ENCODE data around the gene DDN.

Gene DDN

DNA sequence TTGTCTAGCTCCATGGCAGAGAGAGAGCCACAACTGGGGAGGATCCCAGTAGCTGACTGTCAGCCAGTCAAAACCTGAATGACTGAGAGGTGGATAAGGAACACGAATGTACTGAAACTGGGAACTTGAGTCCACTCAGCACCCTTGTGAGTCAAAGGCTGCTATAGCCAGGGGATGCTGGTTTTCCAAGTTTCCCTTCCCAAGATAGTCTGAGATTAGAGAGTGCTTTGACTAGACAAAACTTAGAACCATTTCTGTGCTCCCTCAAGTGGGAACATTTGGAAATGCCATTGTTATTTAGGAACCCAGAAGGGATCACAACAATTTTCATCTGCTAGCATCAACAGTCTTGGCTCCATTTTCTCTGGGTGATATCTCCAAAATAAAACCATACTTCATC is 15.4 kb upstream of the DDN start:
- Histone ChIP-seq H3K27ac (ENCODE audit: low read depth, low read length) (no peak overlapping the region), H3K4me3 (ENCODE audit: low read depth in 1 of 5, low read length in 5 of 5) (no peak overlapping the region), H3K27me3 (ENCODE audit: control insufficient read depth in 5 of 5, insufficient read depth in 4 of 5, low read length in 5 of 5) (no peaks in the 10 kb centered on the region), H3K4me1 (ENCODE audit: control insufficient read depth in 5 of 5, insufficient read depth in 5 of 5, low read length in 5 of 5) (peaks cover 0 to 19% (median 18%) of the 10 kb centered on the region in 5 donors), H3K9ac (ENCODE audit: low read length in 5 of 5) (no peak overlapping the region), H3K9me3 (ENCODE audit: control insufficient read depth in 5 of 5, low read length in 5 of 5) (no peaks in the 10 kb centered on the region), H3K36me3 (ENCODE audit: control insufficient read depth in 5 of 5, insufficient read depth in 5 of 5, low read length in 5 of 5) (peaks cover 9 to 32% (median 29%) of the 10 kb centered on the region in 5 donors)

GRCh38 chr12:49013428-49013827 is 14.3 kb upstream of the DDN start:
- no peak overlapping the region for H3K9ac ChIP-seq (ENCODE audit: low read length in 5 of 5)
- H3K4me1 ChIP-seq (ENCODE audit: control insufficient read depth in 5 of 5, insufficient read depth in 5 of 5, low read length in 5 of 5) = peaks cover 0 to 15% (median 13%) of the 10 kb centered on the region in 5 donors
- H3K36me3 ChIP-seq (ENCODE audit: control insufficient read depth in 5 of 5, insufficient read depth in 5 of 5, low read length in 5 of 5) = peaks cover 15 to 39% (median 30%) of the 10 kb centered on the region in 5 donors
- H3K9me3 ChIP-seq (ENCODE audit: control insufficient read depth in 5 of 5, low read length in 5 of 5) = no peaks in the 10 kb centered on the region
- H3K27ac ChIP-seq (ENCODE audit: low read depth, low read length) = no peak overlapping the region
- H3K4me3 ChIP-seq (ENCODE audit: low read depth in 1 of 5, low read length in 5 of 5) = no peak overlapping the region
- no peaks in the 10 kb centered on the region for H3K27me3 ChIP-seq (ENCODE audit: control insufficient read depth in 5 of 5, insufficient read depth in 4 of 5, low read length in 5 of 5)

DNA sequence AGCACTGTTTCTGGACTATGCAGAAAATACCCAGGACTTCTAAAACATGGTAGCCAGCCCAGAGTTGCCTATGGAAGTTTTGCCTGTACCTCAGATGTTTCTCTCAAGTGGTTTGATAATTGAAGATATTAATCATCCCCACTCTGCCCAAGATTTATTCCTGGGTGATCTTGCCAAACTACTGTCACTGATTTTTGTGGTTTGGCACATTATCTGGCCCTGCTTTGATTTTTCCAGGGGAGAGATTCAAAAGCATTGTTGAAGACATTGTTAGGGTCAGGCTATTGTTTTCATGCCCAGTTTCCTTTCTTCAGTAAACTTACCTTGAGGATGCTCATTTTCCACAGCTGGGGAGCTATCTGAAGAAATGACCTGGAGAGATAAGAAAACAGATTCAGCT is 13.6 kb upstream of the DDN start:
- Histone ChIP-seq H3K27me3 (ENCODE audit: control insufficient read depth in 5 of 5, insufficient read depth in 4 of 5, low read length in 5 of 5) (no peaks in the 10 kb centered on the region), H3K9me3 (ENCODE audit: control insufficient read depth in 5 of 5, low read length in 5 of 5) (no peaks in the 10 kb centered on the region), H3K9ac (ENCODE audit: low read length in 5 of 5) (no peak overlapping the region), H3K4me1 (ENCODE audit: control insufficient read depth in 5 of 5, insufficient read depth in 5 of 5, low read length in 5 of 5) (peaks cover 0 to 10% (median 7%) of the 10 kb centered on the region in 5 donors), H3K4me3 (ENCODE audit: low read depth in 1 of 5, low read length in 5 of 5) (no peak overlapping the region), H3K36me3 (ENCODE audit: control insufficient read depth in 5 of 5, insufficient read depth in 5 of 5, low read length in 5 of 5) (peaks cover 16 to 41% (median 33%) of the 10 kb centered on the region in 5 donors), H3K27ac (ENCODE audit: low read depth, low read length) (no peak overlapping the region)

GRCh38 chr12:49010092-49010668 is 11.0 kb upstream of the DDN start:
- Histone ChIP-seq H3K36me3 (ENCODE audit: control insufficient read depth in 5 of 5, insufficient read depth in 5 of 5, low read length in 5 of 5) (peaks cover 23 to 47% (median 36%) of the 10 kb centered on the region in 5 donors), H3K9ac (ENCODE audit: low read length in 5 of 5) (no peak overlapping the region), H3K27ac (ENCODE audit: low read depth, low read length) (no peak overlapping the region), H3K4me1 (ENCODE audit: control insufficient read depth in 5 of 5, insufficient read depth in 5 of 5, low read length in 5 of 5) (no peaks in the 10 kb centered on the region), H3K27me3 (ENCODE audit: control insufficient read depth in 5 of 5, insufficient read depth in 4 of 5, low read length in 5 of 5) (no peaks in the 10 kb centered on the region), H3K9me3 (ENCODE audit: control insufficient read depth in 5 of 5, low read length in 5 of 5) (no peaks in the 10 kb centered on the region), H3K4me3 (ENCODE audit: low read depth in 1 of 5, low read length in 5 of 5) (no peak overlapping the region)

- Histone ChIP-seq H3K9ac (ENCODE audit: low read length in 5 of 5) (no peak overlapping the region), H3K27me3 (ENCODE audit: control insufficient read depth in 5 of 5, insufficient read depth in 4 of 5, low read length in 5 of 5) (peaks cover 0 to 2% (median 0%) of the 10 kb centered on the region in 5 donors), H3K4me3 (ENCODE audit: low read depth in 1 of 5, low read length in 5 of 5) (no peak overlapping the region), H3K9me3 (ENCODE audit: control insufficient read depth in 5 of 5, low read length in 5 of 5) (no peaks in the 10 kb centered on the region), H3K36me3 (ENCODE audit: control insufficient read depth in 5 of 5, insufficient read depth in 5 of 5, low read length in 5 of 5) (peaks cover 32 to 60% (median 49%) of the 10 kb centered on the region in 5 donors), H3K27ac (ENCODE audit: low read depth, low read length) (no peak overlapping the region), H3K4me1 (ENCODE audit: control insufficient read depth in 5 of 5, insufficient read depth in 5 of 5, low read length in 5 of 5) (no peaks in the 10 kb centered on the region)
Measured at GRCh38 chr12:49008943-49009342, 9.8 kb upstream of the DDN start.

DNA sequence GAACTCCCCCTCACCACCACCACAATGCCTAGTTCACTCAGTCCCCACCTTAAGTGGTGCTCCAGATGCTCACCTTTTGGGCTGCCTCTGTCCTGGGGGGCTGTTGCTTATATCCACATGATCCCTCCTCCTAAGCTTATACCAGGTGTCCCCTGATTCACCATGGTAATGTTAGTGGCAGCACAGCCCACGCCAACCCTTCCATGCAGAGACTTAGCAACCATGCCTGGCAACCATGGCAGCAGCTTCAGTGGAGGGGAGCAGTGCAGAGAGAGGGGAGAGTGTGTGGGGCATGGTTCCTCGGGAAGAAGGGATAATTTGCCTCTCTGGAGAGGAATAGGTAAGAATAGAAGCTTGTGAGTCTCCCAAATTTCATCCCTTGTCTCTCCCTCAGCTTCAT is 1.2 kb upstream of the DDN start:
- Histone ChIP-seq H3K9ac (ENCODE audit: low read length in 5 of 5) (no peak overlapping the region), H3K9me3 (ENCODE audit: control insufficient read depth in 5 of 5, low read length in 5 of 5) (no peaks in the 10 kb centered on the region), H3K4me1 (ENCODE audit: control insufficient read depth in 5 of 5, insufficient read depth in 5 of 5, low read length in 5 of 5) (peaks cover 2 to 39% (median 34%) of the 10 kb centered on the region in 5 donors), H3K27ac (ENCODE audit: low read depth, low read length) (no peak overlapping the region), H3K4me3 (ENCODE audit: low read depth in 1 of 5, low read length in 5 of 5) (no peak overlapping the region), H3K27me3 (ENCODE audit: control insufficient read depth in 5 of 5, insufficient read depth in 4 of 5, low read length in 5 of 5) (peaks cover 18 to 52% (median 24%) of the 10 kb centered on the region in 5 donors), H3K36me3 (ENCODE audit: control insufficient read depth in 5 of 5, insufficient read depth in 5 of 5, low read length in 5 of 5) (peaks cover 10 to 52% (median 47%) of the 10 kb centered on the region in 5 donors)

- Histone ChIP-seq H3K36me3 (ENCODE audit: control insufficient read depth in 5 of 5, insufficient read depth in 5 of 5, low read length in 5 of 5) (peaks cover 0 to 36% (median 31%) of the 10 kb centered on the region in 5 donors), H3K4me3 (ENCODE audit: low read depth in 1 of 5, low read length in 5 of 5) (peak overlapping the region; percentile 38 to 65 (median 53)), H3K4me1 (ENCODE audit: control insufficient read depth in 5 of 5, insufficient read depth in 5 of 5, low read length in 5 of 5) (peaks cover 2 to 44% (median 39%) of the 10 kb centered on the region in 5 donors), H3K9ac (ENCODE audit: low read length in 5 of 5) (peak overlapping the region in 1 of 5 donors; percentile 43), H3K9me3 (ENCODE audit: control insufficient read depth in 5 of 5, low read length in 5 of 5) (no peaks in the 10 kb centered on the region), H3K27ac (ENCODE audit: low read depth, low read length) (no peak overlapping the region), H3K27me3 (ENCODE audit: control insufficient read depth in 5 of 5, insufficient read depth in 4 of 5, low read length in 5 of 5) (peaks cover 22 to 63% (median 29%) of the 10 kb centered on the region in 5 donors)
Measured at GRCh38 chr12:48998497-48999353, 450 bp downstream of the DDN start.

DNA sequence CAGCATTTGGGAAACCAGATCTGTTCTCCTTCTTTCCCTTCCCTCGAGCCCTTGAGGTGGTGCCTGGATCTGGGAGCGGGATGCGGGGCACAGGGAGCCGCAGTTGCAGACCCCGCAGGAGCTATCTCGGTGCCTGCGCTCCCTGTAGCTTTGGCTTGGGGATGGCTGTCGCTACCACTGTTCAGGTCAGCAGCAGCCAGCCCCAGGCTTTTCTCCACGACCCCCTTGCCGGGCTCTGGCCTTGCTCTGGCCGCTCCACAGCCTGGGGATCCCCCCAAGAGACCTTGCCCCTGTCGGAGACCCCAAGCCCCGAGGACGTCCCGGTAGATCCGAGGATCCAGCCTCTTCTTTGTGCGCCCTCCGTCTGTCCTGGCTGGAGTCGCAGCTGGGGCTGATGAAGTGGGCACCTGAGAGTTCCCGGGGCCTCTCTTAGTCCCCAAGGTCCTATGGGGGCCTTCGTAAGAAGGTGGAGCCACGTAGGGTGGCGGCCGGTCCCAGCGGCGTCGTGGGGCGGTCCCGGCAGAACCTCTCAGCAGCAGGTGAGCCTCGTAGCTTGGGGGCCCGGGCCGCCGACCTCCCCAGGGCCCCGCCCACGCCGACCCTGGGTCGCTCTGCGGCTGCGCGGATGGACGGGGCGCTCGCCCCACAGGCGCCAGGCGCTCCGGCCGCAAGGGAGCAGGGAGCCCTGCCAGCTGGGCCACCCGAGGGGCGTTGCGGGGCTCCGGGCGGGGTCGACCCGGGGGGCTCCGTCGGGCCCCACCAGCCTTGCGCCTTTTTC is 1.3 kb downstream of the DDN start:
- peaks cover 25 to 57% (median 33%) of the 10 kb centered on the region in 5 donors for H3K27me3 ChIP-seq (ENCODE audit: control insufficient read depth in 5 of 5, insufficient read depth in 4 of 5, low read length in 5 of 5)
- peak overlapping the region in 4 of 5 donors; percentile 38 to 65 (median 51) for H3K4me3 ChIP-seq (ENCODE audit: low read depth in 1 of 5, low read length in 5 of 5)
- H3K9ac ChIP-seq (ENCODE audit: low read length in 5 of 5) = peak overlapping the region in 2 of 5 donors; percentile 43 to 48
- no peak overlapping the region for H3K27ac ChIP-seq (ENCODE audit: low read depth, low read length)
- H3K36me3 ChIP-seq (ENCODE audit: control insufficient read depth in 5 of 5, insufficient read depth in 5 of 5, low read length in 5 of 5) = peaks cover 0 to 28% (median 23%) of the 10 kb centered on the region in 5 donors
- peaks cover 2 to 44% (median 39%) of the 10 kb centered on the region in 5 donors for H3K4me1 ChIP-seq (ENCODE audit: control insufficient read depth in 5 of 5, insufficient read depth in 5 of 5, low read length in 5 of 5)
- no peaks in the 10 kb centered on the region for H3K9me3 ChIP-seq (ENCODE audit: control insufficient read depth in 5 of 5, low read length in 5 of 5)

DNA sequence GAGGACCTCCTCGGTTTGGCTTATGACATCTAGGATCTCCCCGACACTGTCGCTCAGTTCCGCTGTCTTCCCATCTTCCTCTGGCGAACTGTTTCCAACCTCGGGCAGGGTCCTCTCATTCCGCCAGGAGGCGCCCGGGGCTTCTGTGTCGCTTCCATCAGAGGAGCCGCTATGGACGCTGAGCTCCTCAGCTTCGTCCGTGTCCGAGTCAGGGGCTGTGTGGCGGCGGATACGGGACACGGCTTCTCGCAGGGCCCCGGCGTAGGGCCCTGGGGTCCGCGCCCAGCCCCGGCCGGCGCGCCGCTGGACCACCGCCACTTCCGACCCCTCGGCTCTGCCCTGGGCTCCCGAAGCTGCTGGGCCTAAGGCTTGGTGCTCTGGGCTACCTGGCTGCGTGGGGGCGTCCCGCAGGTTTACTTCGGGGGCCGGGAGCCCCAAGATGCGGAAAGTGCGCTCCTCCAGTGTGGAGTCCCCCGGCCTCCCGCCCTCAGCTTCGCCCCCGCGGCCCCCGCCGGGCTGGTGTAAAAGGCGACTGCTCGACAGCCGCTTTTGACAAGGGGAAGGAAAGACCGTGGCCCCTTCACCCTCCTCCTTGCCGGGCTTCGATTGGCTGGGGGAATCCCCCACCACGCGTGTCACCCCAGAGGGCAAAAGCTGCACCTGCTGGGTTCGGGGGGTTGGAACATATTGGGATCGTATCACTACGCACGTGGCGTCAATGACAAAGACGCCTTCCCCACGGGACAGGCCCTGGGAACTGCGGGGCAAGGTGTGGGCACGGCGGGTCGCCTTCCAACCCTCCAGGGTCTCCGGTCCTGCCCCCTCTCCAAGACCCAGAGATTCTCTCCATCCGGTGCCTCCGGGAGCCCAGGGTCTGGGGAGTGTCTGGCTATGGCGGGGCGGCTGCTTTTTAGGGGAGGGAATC is 2.1 kb downstream of the DDN start:
- H3K4me1 ChIP-seq (ENCODE audit: control insufficient read depth in 5 of 5, insufficient read depth in 5 of 5, low read length in 5 of 5) = peaks cover 2 to 44% (median 39%) of the 10 kb centered on the region in 5 donors
- peak overlapping the region in 4 of 5 donors; percentile 42 to 65 (median 56) for H3K4me3 ChIP-seq (ENCODE audit: low read depth in 1 of 5, low read length in 5 of 5)
- no peaks in the 10 kb centered on the region for H3K9me3 ChIP-seq (ENCODE audit: control insufficient read depth in 5 of 5, low read length in 5 of 5)
- H3K9ac ChIP-seq (ENCODE audit: low read length in 5 of 5) = peak overlapping the region in 4 of 5 donors; percentile 33 to 62 (median 46)
- H3K27ac ChIP-seq (ENCODE audit: low read depth, low read length) = no peak overlapping the region
- peaks cover 0 to 19% (median 14%) of the 10 kb centered on the region in 5 donors for H3K36me3 ChIP-seq (ENCODE audit: control insufficient read depth in 5 of 5, insufficient read depth in 5 of 5, low read length in 5 of 5)
- H3K27me3 ChIP-seq (ENCODE audit: control insufficient read depth in 5 of 5, insufficient read depth in 4 of 5, low read length in 5 of 5) = peaks cover 25 to 58% (median 32%) of the 10 kb centered on the region in 5 donors
